HTR-8/SVneo (cell line): ENCODE results near the gene ATIC.

Source experiments
- DNase-seq: peaks from one replicate; pipeline ENCODE4 v3.0.0; 2011; ENCODE audit warnings: low spot score, mixed read lengths; ENCODE audit not compliant: insufficient read length
- FAIRE-seq: peaks from 2 replicates; lab custom pipeline; 2011; peaks lifted over from hg19 to GRCh38; lab: Jason Lieb, UNC

Gene ATIC

DNA sequence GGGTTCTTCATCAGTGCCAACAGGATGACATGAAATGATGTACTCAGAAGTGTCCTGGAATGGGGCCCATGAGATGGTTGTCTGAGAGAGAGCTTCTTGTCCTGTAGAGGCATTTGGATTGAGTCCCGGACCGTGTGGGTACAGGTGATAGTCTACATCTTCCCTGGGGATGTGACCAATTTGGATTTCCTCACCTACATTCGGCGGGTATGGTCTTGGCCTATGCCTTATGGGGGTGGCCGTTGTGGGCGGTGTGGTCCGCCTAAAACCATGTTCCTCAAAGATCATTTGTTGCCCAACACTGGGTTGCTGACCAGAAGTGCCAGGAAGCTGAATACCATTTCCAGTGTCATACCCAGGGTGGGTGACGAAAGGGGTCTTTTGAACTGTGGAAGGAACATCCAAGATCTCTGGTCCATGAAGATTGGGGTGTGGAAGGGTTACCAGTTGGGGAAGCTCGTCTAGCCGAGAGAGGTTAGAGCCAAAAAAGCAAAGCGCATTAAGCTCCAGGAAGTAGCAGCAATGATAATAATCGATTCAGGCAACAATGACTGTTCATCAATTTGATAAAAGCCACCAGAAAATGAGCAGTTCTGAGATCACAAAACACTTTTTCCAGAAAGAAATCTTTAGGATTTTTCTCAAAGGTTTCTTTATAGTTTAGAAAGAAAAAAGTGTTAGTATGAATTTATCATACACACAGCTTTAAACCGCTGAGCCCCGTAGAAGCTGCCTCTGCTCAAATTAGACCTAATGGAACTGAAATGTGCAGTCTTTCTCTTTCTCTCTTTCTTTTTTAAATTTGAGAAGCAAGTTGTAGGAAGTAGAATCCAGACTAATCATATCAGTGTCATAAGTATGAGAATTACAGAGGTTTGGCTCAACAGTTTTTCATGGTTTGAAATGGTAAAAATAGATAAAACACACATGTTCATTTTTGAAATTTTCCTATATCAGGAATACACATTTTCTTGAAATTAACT lies 60.3 kb downstream of the ATIC start:
- FAIRE-seq (no peak), DNase-seq (no peak)

- DNase-seq, result no peak
- FAIRE-seq, result no peak
Measured at GRCh38 chr2:215372968-215373649, 61.2 kb downstream of the ATIC start.

- FAIRE-seq, result no peak
- no peak for DNase-seq
Measured at GRCh38 chr2:215374002-215374401, 62.1 kb downstream of the ATIC start.

DNA sequence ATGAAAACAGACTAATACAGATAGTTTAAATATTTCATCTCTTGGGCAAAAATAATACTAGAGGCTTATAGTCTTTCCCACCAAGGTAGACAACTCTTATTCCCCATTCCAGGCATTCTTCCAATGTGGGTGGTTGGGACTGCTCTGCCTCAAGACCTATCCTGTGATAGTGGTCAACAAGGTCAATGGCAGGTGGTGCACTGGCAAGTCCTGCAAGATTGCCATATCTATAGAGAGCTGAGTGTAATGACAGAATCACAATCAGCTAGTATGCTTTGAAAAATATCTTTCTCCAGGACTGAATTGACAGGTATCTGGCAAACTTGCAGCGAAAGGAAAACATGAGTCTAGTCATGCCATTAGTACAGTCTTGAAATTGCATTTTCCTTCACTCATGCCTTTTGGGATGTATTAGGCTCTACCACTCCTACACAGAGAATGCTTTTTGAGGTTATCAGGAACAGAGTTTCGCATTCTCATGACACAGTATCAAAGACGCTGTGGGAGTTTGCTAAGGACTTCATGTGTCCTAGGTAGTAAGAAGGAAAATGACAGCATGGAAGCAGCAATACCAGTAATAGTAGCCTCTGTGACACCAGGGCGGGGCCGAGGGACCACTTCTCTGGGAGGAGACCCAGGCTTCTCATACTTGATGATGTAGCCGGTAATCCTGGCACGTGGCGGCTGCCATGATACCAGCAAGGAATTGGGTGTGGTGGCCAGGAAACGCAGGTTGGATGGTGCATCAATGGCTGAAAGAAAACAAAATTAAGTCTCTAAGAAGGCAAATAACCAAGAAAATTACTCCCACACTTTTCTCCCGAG lies 63.0 kb downstream of the ATIC start:
- DNase-seq, result no peak
- FAIRE-seq, result no peak

GRCh38 chr2:215375467-215375830 lies 63.6 kb downstream of the ATIC start:
- DNase-seq (no peak), FAIRE-seq (no peak)

DNA sequence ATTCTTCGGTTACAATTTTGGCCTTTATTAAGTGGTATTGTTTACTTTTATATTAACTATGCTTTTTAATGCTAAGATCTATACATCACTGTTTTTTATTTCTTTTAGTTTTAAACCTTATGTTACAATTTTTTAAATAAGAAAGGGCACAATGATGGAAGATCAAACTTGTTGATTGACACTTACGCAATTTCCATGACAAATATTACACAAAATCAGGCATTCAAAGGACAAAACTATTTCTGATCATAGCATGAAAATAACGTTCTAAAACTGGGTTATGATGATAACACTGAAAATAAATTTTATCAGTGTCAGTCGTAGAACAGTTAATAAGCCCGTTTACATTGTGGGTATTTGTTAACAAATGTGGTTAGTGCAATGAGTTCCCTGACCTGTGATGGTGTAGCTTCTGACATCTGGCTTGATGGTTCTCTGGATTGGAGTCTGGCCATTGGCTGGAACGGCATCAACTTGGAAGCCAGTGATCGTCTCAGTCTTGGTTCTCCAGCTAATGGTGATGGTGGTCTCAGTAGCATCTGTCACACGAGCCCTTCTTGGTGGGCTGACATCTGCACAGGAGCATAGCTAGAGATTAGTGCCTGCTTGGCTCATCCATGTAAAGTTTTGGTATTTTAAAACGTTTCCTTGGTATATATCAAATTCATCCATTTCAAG lies 64.4 kb downstream of the ATIC start:
- FAIRE-seq (no peak), DNase-seq (no peak)

DNA sequence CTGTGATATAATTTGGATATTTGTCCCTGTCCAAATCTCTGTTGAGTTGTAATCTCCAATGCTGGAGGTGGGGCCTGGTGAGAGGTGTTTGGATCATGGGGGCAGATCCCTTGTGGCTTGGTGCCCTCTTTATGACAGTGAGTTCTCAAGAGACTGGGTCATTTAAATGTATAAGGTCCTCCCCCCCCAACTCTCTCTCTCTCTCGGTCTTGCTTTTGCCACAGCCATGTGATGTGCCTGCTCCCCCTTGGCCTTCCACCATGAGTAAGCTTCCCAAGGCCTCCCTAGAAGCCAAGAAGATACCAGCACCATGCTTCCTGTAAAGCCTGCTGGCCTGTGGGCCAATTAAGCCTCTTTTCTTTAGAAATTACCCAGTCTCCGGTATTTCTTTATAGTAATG lies 65.4 kb downstream of the ATIC start:
- no peak for FAIRE-seq
- DNase-seq, result no peak

- DNase-seq (no peak), FAIRE-seq (no peak)
Measured at GRCh38 chr2:215378045-215378444, 66.2 kb downstream of the ATIC start.

DNA sequence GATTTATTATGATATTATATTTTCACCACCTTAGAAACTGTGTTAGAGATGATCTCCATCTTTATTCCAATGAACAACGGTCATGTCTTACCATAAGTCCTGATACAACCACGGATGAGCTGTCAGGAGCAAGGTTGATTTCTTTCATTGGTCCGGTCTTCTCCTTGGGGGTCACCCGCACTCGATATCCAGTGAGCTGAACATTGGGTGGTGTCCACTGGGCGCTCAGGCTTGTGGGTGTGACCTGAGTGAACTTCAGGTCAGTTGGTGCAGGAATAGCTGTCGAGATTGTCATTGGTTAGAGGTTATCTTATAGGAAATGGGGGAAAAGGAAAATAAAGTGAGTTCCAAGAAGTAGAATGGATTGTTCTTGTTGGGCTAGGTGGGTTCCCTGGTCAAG lies 67.2 kb downstream of the ATIC start:
- FAIRE-seq (no peak), DNase-seq (no peak)

- no peak for DNase-seq
- FAIRE-seq, result no peak
Measured at GRCh38 chr2:215379948-215380347, 68.1 kb downstream of the ATIC start.

DNA sequence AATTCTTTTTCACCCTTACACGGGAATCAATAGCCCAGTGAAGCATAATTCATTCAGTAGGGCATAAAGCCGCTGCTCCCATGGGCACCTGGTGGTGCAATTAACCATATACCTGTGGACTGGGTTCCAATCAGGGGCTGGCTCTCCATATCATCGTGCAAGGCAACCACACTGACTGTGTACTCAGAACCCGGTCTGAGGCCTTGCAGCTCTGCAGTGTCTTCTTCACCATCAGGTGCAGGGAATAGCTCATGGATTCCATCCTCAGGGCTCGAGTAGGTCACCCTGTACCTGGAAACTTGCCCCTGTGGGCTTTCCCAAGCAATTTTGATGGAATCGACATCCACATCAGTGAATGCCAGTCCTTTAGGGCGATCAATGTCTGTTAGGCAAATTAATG lies 68.8 kb downstream of the ATIC start:
- no peak for DNase-seq
- FAIRE-seq, result no peak

- DNase-seq, result no peak
- FAIRE-seq, result no peak
Measured at GRCh38 chr2:215382011-215382410, 70.2 kb downstream of the ATIC start.

GRCh38 chr2:215382480-215382879 lies 70.6 kb downstream of the ATIC start:
- DNase-seq (no peak), FAIRE-seq (no peak)

- no peak for FAIRE-seq
- DNase-seq, result no peak
Measured at GRCh38 chr2:215383652-215384279, 71.9 kb downstream of the ATIC start.

DNA sequence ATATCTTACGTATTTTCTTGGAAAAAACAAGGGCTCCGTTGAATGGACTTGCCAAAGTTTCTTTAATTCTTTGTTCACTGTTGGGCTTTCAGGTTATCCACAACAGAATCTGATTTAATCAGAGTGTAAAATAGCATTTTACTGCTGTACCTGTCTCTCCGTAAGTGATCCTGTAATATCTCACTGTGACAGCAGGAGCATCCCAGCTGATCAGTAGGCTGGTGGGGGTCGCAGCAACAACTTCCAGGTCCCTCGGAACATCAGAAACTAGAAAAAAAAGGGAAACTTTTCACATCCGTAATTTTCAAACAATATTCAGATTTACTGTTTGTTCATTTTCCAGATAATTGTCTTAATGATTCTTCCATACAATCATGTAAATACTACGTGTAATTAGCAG lies 72.9 kb downstream of the ATIC start:
- FAIRE-seq, result no peak
- DNase-seq, result no peak

DNA sequence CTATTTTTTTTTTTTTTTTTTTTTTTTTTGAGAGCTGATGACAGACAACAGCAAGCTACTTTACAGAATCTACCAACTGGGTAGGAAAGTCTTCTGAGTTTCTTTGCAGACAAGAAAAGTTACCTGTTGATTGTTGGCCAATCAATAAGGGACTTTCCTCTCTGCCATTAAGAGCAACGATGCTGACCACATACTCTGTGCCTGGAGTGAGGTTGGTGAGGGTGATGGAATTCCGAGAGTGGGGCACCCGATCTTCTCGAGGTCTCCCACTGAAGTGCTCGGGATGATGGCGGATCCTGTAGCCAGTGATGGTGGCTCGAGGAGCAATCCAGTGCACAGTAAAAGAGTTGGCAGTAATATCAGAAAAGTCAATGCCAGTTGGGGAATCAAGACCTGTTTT lies 74.7 kb downstream of the ATIC start:
- DNase-seq, result no peak
- no peak for FAIRE-seq

DNA sequence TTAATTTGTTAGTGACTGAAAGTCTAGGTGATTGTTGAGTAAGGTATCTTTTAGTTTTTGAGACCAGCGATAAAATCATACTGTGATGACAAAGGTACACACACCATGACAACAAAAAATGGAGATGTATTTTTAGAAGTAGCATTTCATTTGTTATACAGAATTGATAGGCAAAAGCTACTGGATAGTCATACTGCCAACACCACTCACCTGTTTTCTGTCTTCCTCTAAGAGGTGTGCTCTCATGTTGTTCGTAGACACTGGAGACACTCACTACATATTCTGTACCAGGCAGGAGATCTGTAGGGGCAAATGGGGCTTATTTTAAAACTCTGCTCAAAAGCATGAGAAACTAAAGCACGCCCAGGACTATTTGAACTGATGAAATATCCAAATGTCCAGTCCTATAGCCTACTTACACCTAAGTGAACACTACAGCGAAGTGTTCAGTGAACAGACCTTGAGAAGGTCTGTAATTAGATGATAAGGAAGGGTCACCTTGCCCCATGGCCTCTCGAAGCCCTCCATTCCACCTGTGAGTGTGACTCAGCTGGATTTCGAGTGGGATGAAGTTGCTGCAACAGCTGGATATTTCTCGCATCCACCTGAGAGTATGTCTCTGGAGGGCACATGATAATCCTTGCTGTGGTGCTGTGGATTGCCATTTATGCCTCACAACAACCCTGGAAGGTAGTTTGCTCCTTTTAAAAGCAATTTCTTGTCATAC lies 76.3 kb downstream of the ATIC start:
- FAIRE-seq (no peak), DNase-seq (no peak)

- DNase-seq, result no peak
- no peak for FAIRE-seq
Measured at GRCh38 chr2:215390550-215390913, 78.7 kb downstream of the ATIC start.

- DNase-seq (no peak), FAIRE-seq (no peak)
Measured at GRCh38 chr2:215391531-215391930, 79.7 kb downstream of the ATIC start.
